Measurements from ENCODE around the gene SCAF8.

GRCh38 chr6:154749341-154749740 lies 16.1 kb downstream of the SCAF8 start:
- TF ChIP-seq REST (IDR thresholded peaks at IDR 0.05; ENCODE audit: borderline replicate concordance) (no peak), CTCF (IDR thresholded peaks at IDR 0.05; ENCODE audit: poor library complexity, severe bottlenecking) (no peak), TAF1 (IDR thresholded peaks at IDR 0.05; ENCODE audit: low read depth) (no peak), POLR2AphosphoS5 (IDR thresholded peaks at IDR 0.05) (no peak), EZH2 (IDR thresholded peaks at IDR 0.05; ENCODE audit: borderline replicate concordance, insufficient read depth, low read length, poor library complexity, severe bottlenecking) (no peak), SMC3 (conservative IDR thresholded peaks at IDR 0.05; ENCODE audit: poor library complexity) (no peak), EP300 (conservative IDR thresholded peaks at IDR 0.05; ENCODE audit: poor library complexity, severe bottlenecking) (no peak)
